OCI-LY3 (cell line): ENCODE results near the gene RCHY1.

Experiments
- CTCF ChIP-seq: fragments of 200-600, 300-600 bp; sonication (generic); IDR thresholded peaks from 2 replicates; pipeline ENCODE4 v1.5.1; 2014; ENCODE audit warnings: antibody characterized with exemption, low read length, low read depth
- EZH2phosphoT487 ChIP-seq: fragments of 200-600 bp; shearing (Covaris generic); IDR thresholded peaks from 2 replicates; pipeline ENCODE4 v1.6.1; 2018; ENCODE audit warnings: antibody characterized with exemption, mixed run types, low read depth

DNA sequence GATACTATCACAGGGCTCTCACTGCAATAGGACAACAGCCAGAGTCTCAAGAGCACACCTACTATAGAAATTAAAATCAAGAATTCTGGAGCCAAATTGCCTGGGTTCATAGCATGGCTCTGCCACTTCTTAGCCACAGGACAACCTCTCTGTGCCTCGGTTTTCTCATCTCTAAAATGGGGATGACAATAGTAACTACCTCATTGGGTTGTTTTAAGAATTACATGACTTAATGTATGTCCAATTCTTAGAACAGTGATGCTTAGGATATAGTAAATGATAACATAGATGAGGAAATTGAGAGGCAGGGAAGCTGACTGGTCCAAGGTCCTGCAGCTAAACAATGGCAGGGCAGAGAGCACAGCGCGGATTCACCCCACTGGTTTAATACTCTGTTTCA is 30.7 kb upstream of the RCHY1 start:
- TF ChIP-seq CTCF (no peak), EZH2phosphoT487 (no peak)
